Astrocyte (in vitro differentiated cells and primary cell): Measurements from ENCODE around the gene NAV2.

Source experiments
- CTCF ChIP-seq: IDR thresholded peaks from 2 replicates; pipeline ENCODE4 v1.5.1; 2011; ENCODE audit warnings: low read depth, mild to moderate bottlenecking, inconsistent platforms, low read length, moderate library complexity; ENCODE audit not compliant: insufficient read depth
- EZH2 ChIP-seq: IDR thresholded peaks from 2 replicates; pipeline ENCODE4 v1.6.1; 2012; ENCODE audit warnings: mild to moderate bottlenecking, low read length, inconsistent platforms; ENCODE audit not compliant: insufficient read depth

- no peak for TF ChIP-seq CTCF
- no peak for TF ChIP-seq EZH2
Observed at GRCh38 chr11:20000022-20000350, 287.3 kb downstream of the NAV2 start.
